Stimulated activated CD8-positive, alpha-beta memory T cell treated with anti-CD3 and anti-CD28 coated beads, Interleukin-15, amount 100 ng/mL, for 48 hours (primary cell): ENCODE data around the gene SCD.

Source experiments
- DNase-seq, 2 donors: peaks; one replicate each; pipeline ENCODE4 v3.0.0-alpha.2; 2020; ENCODE audit warnings: low read depth in 2 of 2

SCD gene

GRCh38 chr10:100340948-100341847, 5.8 kb upstream of the SCD start:
- DNase-seq = no peak

GRCh38 chr10:100341953-100342626, 4.9 kb upstream of the SCD start:
- peak in 1 of 2 donors; percentile 16 for DNase-seq

GRCh38 chr10:100342627-100342972, 4.4 kb upstream of the SCD start:
- DNase-seq = no peak

- no peak for DNase-seq
These were observed 2.7 kb upstream of the SCD start for GRCh38 chr10:100344241-100344788.

- no peak for DNase-seq
These were observed 1.3 kb upstream of the SCD start for GRCh38 chr10:100345570-100346330.

- DNase-seq = peak; percentile 77 to 79
These were observed 675 bp upstream of the SCD start for GRCh38 chr10:100346351-100346764.

GRCh38 chr10:100347568-100348195, 649 bp downstream of the SCD start:
- DNase-seq = no peak

- DNase-seq = no peak
These were observed 1.4 kb downstream of the SCD start for GRCh38 chr10:100348389-100348927.

GRCh38 chr10:100349087-100349486, 2.1 kb downstream of the SCD start:
- DNase-seq = no peak

GRCh38 chr10:100349672-100350071, 2.6 kb downstream of the SCD start:
- no peak for DNase-seq

- DNase-seq = no peak
These were observed 4.0 kb downstream of the SCD start for GRCh38 chr10:100350914-100351485.

GRCh38 chr10:100353770-100354485, 6.9 kb downstream of the SCD start:
- no peak for DNase-seq

- DNase-seq = no peak
These were observed 8.1 kb downstream of the SCD start for GRCh38 chr10:100355086-100355485.

GRCh38 chr10:100356067-100357017, 9.3 kb downstream of the SCD start:
- DNase-seq = no peak

- no peak for DNase-seq
These were observed 10.2 kb downstream of the SCD start for GRCh38 chr10:100357059-100357858.

- no peak for DNase-seq
These were observed 12.0 kb downstream of the SCD start for GRCh38 chr10:100359030-100359432.

- DNase-seq = no peak
These were observed 12.6 kb downstream of the SCD start for GRCh38 chr10:100359529-100360150.

GRCh38 chr10:100360234-100360633, 13.2 kb downstream of the SCD start:
- DNase-seq = no peak
